AG04449 (cell line): ENCODE measurements around the gene LRP1-AS.

ENCODE experiments used
- CTCF ChIA-PET: fragments of 350-600 bp; formaldehyde crosslinking; extraction: SDS; loops from one replicate; lab custom pipeline; 2021; ENCODE audit warnings: antibody characterized with exemption; lab: Yijun Ruan, JAX
- POLR2A ChIA-PET: fragments of 400-600, 350-600 bp; formaldehyde crosslinking; extraction: SDS; loops from one replicate; lab custom pipeline; 2020; ENCODE audit warnings: antibody characterized with exemption, inconsistent platforms; lab: Yijun Ruan, JAX
- DNase-seq: peaks from one replicate; pipeline ENCODE4 v3.0.0-alpha.2; 2010; ENCODE audit warnings: low read depth, low spot score
- H3K4me3 ChIP-seq: 2 replicates; pipeline ENCODE4 v1.5.1; 2011; ENCODE audit warnings: low read depth, mild to moderate bottlenecking, control low read depth, low read length
- TF ChIP-seq, protein P1 (sequence below): IDR thresholded peaks from one replicate; pipeline ENCODE4 v1.5.1; 2011; ENCODE audit warnings: mild to moderate bottlenecking, moderate library complexity, low read length, control low read depth, inconsistent platforms; ENCODE audit not compliant: insufficient read depth; ENCODE audit errors: missing control alignments

Gene LRP1-AS

DNA sequence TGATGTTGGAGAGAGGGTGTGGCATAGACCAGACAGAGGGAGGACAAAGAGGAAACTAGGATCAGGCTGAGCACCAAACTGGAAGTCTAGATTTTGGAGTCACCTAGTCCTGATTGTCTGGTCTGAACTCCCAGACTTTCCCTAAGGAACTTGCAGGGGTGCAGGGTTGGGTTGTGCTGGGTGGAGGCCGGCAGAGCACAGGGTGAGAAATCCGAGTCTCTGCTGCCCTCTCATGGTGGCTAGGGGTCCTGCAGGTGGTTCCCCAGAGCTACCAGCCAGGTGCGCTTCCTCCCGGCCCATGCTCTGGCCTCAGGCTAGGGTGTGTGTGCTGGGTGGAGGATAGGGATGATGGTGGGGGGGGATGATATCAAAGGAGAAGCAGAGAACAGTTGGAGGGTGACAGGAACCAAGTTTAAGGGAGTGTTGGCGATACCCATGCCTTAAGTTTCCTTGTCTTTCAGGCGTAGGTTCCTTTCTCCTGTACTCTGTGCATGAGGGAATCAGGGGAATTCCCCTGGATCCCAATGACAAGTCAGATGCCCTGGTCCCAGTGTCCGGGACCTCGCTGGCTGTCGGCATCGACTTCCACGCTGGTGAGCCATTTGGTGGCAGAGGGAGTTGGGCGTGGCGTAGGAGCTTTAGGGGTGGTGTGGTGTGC is 35.6 kb upstream of the LRP1-AS start:
- TF ChIP-seq, protein P1, sequence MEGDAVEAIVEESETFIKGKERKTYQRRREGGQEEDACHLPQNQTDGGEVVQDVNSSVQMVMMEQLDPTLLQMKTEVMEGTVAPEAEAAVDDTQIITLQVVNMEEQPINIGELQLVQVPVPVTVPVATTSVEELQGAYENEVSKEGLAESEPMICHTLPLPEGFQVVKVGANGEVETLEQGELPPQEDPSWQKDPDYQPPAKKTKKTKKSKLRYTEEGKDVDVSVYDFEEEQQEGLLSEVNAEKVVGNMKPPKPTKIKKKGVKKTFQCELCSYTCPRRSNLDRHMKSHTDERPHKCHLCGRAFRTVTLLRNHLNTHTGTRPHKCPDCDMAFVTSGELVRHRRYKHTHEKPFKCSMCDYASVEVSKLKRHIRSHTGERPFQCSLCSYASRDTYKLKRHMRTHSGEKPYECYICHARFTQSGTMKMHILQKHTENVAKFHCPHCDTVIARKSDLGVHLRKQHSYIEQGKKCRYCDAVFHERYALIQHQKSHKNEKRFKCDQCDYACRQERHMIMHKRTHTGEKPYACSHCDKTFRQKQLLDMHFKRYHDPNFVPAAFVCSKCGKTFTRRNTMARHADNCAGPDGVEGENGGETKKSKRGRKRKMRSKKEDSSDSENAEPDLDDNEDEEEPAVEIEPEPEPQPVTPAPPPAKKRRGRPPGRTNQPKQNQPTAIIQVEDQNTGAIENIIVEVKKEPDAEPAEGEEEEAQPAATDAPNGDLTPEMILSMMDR: peak; percentile 92
- no peak for DNase-seq
- POLR2A ChIA-PET: interaction anchor here (0.7 to 1.4 kb wide), 3 partner anchors 9 to 12 kb away, joined by 3 to 4 read pairs (median 4); no protein-coding TSS in a partner anchor
- CTCF ChIA-PET: interaction anchor here (1.0 to 26.2 kb wide), 12 partner anchors 11 to 114 kb away, joined by 3 to 874 read pairs (median 6); partner anchors contain the start of genes LRP1 and STAT6
- H3K4me3 ChIP-seq: no peak overlapping the region

DNA sequence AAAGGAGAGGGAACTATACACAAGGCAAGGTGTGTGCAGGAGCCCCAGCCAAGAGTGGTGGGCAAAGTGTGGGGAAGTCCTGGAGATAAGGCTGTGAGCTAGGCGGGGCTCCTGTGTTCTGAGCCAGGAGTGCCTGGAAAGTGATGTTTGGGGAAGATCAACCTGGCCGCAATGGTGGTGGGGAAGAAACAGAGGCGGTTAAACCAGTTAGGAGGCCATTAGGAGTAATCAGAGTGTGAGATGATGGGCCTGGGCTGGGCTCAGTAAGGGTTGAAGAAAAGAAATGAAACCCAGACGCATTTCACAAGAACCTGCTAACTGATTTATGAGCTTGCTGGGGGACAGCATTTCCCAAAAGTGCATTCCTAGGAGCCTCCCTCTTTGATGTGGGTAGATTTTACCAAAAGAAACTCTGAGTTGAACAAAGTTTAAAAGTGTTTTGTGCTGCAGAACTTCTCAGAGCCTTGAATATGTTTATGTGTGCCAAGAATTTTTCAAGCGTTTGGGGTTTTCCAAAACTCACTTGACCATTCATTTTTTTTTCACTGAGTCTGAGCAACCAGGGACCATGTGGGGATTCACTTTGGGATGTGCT is 34.2 kb upstream of the LRP1-AS start:
- TF ChIP-seq, protein P1: no peak
- ChIA-PET CTCF (interaction anchor here (0.7 to 26.2 kb wide), 14 partner anchors 8 to 113 kb away, joined by 3 to 874 read pairs (median 4); partner anchors contain the start of genes LRP1 and STAT6), POLR2A (interaction anchor here (0.7 kb wide), 1 partner anchor 41 kb away, joined by 4 read pairs; no protein-coding TSS in a partner anchor)
- no peak for DNase-seq
- no peak overlapping the region for H3K4me3 ChIP-seq

DNA sequence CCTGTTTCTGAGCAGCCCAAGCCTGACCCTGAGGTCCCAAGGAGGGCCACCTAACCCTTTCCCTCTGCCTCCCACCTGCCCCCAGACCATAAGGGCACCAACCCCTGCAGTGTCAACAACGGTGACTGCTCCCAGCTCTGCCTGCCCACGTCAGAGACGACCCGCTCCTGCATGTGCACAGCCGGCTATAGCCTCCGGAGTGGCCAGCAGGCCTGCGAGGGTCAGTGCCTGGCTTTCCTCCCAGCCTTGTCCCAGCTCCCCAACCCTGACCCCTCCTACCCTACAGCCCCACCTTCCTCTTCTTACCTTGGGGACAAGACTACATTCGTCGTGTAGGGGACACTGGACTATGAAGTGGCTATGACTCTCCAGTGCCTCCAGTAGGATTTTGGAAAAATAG is 33.7 kb upstream of the LRP1-AS start:
- DNase-seq: no peak
- CTCF ChIA-PET: interaction anchor here (1.0 to 26.2 kb wide), 9 partner anchors 9 to 112 kb away, joined by 3 to 874 read pairs (median 4); partner anchors contain the start of genes LRP1 and STAT6
- no peak overlapping the region for H3K4me3 ChIP-seq
- TF ChIP-seq, protein P1: no peak
- POLR2A ChIA-PET: no interaction called here

DNA sequence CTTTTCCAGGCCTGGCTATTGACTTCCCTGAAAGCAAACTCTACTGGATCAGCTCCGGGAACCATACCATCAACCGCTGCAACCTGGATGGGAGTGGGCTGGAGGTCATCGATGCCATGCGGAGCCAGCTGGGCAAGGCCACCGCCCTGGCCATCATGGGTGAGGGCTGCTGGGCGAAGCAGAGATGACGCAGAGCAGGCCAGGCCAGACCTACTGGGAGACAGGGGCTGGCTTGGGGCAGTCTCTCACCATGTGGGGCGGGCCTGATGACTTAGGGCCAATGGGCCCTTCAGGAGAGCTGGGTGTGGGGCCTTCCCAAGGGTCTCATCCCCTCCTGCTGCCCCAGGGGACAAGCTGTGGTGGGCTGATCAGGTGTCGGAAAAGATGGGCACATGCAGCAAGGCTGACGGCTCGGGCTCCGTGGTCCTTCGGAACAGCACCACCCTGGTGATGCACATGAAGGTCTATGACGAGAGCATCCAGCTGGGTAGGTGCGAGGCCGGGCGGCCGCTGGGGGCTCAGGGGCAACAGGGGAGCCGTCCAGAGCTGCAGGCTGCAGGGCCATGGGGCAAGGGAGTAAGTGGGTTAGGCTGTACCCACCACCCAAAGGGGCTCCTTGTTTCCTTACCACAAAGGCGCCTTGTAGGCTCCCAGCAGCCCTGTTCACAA is 33.0 kb upstream of the LRP1-AS start:
- ChIA-PET POLR2A (interaction anchor here (0.6 kb wide), 1 partner anchor 53 kb away, joined by 3 read pairs; no protein-coding TSS in a partner anchor), CTCF (interaction anchor here (1.0 to 26.2 kb wide), 12 partner anchors 9 to 111 kb away, joined by 3 to 874 read pairs (median 4); partner anchors contain the start of genes LRP1 and STAT6)
- TF ChIP-seq, protein P1: no peak
- no peak for DNase-seq
- H3K4me3 ChIP-seq: no peak overlapping the region

DNA sequence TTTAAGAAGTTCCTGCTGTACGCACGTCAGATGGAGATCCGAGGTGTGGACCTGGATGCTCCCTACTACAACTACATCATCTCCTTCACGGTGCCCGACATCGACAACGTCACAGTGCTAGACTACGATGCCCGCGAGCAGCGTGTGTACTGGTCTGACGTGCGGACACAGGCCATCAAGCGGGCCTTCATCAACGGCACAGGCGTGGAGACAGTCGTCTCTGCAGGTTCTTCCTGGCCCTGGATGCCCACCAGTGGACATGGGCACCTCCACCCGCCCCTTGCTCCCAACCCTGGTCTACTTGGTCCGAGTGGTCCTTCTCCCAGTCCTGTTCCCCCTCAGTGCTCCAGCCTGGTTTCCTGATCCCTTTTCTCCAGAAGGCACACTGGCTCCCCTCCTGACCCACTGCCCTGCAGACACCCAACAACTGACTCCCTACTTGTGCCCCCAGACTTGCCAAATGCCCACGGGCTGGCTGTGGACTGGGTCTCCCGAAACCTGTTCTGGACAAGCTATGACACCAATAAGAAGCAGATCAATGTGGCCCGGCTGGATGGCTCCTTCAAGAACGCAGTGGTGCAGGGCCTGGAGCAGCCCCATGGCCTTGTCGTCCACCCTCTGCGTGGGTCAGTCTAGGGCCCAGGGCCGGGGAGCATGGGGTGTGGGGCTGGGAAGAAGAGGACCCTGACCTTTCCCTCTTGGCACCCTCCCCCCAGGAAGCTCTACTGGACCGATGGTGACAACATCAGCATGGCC is 32.1 kb upstream of the LRP1-AS start:
- POLR2A ChIA-PET: interaction anchor here (0.6 kb wide), 1 partner anchor 52 kb away, joined by 3 read pairs; no protein-coding TSS in a partner anchor
- DNase-seq: no peak
- CTCF ChIA-PET: interaction anchor here (1.1 to 26.2 kb wide), 6 partner anchors 8 to 67 kb away, joined by 3 to 874 read pairs (median 4); partner anchors contain the start of gene LRP1
- no peak overlapping the region for H3K4me3 ChIP-seq
- TF ChIP-seq, protein P1: no peak
